Measurements from ENCODE around the gene PARK7.
"Not testable (repeated sequence)": the region's sequence is repeated elsewhere in the genome, so short reads cannot be mapped to it uniquely, and the experiment has no call there.

PARK7 gene

DNA sequence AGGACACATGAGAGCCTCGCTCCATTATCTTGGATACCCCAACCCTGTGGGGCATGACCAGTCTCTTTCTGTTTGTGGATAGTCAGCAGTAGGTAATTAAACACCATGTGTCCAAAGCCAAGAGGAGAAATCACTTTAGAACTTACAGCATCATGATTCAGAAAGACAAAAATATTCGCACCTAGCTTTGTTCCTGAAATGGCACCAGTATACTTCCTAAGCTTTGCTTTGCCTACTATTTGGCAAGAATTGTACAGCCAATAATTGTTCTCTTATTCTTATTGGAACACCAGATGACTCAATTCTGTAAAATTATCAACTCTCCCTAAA lies 45.0 kb upstream of the PARK7 start:
- H3K9me3 ChIP-seq (ENCODE audit: severe bottlenecking) = no peaks in the 10 kb centered on the region
- DNase-seq (ENCODE audit: low spot score) = no peak
- H3K27me3 ChIP-seq (ENCODE audit: insufficient read depth, poor library complexity, severe bottlenecking) = no peaks in the 10 kb centered on the region
- H3K27ac ChIP-seq (ENCODE audit: poor library complexity, severe bottlenecking) = no peak overlapping the region
- no peaks in the 10 kb centered on the region for H3K36me3 ChIP-seq (ENCODE audit: low read depth)
- no peaks in the 10 kb centered on the region for H3K4me1 ChIP-seq (ENCODE audit: insufficient read depth, poor library complexity, severe bottlenecking)
- H3K4me3 ChIP-seq (ENCODE audit: severe bottlenecking) = no peak overlapping the region
- no peak for ATAC-seq (ENCODE audit: low read depth)
- TF ChIP-seq, protein P1, sequence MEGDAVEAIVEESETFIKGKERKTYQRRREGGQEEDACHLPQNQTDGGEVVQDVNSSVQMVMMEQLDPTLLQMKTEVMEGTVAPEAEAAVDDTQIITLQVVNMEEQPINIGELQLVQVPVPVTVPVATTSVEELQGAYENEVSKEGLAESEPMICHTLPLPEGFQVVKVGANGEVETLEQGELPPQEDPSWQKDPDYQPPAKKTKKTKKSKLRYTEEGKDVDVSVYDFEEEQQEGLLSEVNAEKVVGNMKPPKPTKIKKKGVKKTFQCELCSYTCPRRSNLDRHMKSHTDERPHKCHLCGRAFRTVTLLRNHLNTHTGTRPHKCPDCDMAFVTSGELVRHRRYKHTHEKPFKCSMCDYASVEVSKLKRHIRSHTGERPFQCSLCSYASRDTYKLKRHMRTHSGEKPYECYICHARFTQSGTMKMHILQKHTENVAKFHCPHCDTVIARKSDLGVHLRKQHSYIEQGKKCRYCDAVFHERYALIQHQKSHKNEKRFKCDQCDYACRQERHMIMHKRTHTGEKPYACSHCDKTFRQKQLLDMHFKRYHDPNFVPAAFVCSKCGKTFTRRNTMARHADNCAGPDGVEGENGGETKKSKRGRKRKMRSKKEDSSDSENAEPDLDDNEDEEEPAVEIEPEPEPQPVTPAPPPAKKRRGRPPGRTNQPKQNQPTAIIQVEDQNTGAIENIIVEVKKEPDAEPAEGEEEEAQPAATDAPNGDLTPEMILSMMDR (IDR thresholded peaks at IDR 0.05; ENCODE audit: poor library complexity, severe bottlenecking) = no peak

DNA sequence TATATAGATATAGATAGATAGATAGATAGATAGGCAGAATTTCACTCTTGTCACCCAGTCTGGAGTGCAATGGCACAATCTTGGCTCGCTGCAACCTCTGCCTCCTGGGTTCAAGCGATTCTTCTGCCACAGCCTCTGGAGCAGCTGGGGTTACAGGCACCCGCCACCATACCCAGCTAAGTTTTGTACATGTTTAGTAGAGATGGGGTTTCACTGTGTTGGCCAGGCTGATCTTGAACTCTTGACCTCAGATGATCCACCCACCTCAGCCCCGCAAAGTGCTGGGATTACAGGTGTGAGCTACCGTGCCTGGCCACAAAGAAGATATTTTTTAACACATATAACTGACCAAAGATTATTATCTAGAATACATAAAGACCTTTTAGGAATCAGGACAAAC lies 43.5 kb upstream of the PARK7 start:
- not testable (repeated sequence) for H3K36me3 ChIP-seq (ENCODE audit: low read depth); H3K4me1 ChIP-seq (ENCODE audit: insufficient read depth, poor library complexity, severe bottlenecking); H3K9me3 ChIP-seq (ENCODE audit: severe bottlenecking); H3K4me3 ChIP-seq (ENCODE audit: severe bottlenecking); H3K27ac ChIP-seq (ENCODE audit: poor library complexity, severe bottlenecking); ATAC-seq (ENCODE audit: low read depth); DNase-seq (ENCODE audit: low spot score); H3K27me3 ChIP-seq (ENCODE audit: insufficient read depth, poor library complexity, severe bottlenecking)

DNA sequence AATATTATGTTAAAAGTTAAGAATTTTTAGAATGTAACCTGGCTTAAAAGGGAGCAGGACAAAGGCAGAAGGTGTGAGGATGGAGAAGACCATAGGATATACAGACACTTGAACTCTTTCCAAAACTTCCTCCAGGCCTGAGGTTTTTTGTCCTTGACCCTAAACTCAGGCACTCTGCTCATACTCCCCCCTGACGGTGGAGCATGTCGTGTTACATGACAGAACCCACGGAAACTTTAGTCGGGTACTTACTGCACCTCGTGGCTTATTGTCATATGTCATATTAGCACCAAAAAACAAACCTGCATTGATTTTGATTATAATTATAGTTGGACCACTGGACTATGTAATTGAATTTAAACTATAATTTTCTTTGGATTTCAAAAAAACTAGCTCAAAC lies 41.6 kb upstream of the PARK7 start:
- Histone ChIP-seq H3K27ac (ENCODE audit: poor library complexity, severe bottlenecking) (no peak overlapping the region), H3K9me3 (ENCODE audit: severe bottlenecking) (no peaks in the 10 kb centered on the region), H3K36me3 (ENCODE audit: low read depth) (no peaks in the 10 kb centered on the region), H3K4me3 (ENCODE audit: severe bottlenecking) (no peak overlapping the region), H3K4me1 (ENCODE audit: insufficient read depth, poor library complexity, severe bottlenecking) (no peaks in the 10 kb centered on the region), H3K27me3 (ENCODE audit: insufficient read depth, poor library complexity, severe bottlenecking) (no peaks in the 10 kb centered on the region)
- DNase-seq (ENCODE audit: low spot score) (no peak), ATAC-seq (ENCODE audit: low read depth) (no peak)
- TF ChIP-seq, protein P1 (IDR thresholded peaks at IDR 0.05; ENCODE audit: poor library complexity, severe bottlenecking) = no peak

DNA sequence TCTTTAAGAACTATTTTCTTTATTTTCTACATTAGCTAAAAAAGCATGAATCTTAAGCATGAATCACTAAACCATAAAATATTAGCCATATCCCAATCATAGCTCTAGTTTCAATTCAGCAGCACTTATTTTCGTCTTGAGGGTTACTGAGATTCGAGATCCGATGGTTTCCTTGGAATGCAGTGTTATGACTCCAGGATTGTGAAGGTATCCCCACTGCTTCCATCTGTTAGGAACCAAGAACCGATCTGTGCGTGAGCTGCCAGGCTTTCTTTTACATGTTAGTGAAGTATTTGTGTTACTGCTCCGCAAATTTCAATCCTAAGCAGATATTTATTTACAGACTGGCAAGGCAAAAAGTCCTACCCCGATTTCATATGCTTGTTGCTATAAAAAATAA lies 39.7 kb upstream of the PARK7 start:
- Histone ChIP-seq H3K27me3 (ENCODE audit: insufficient read depth, poor library complexity, severe bottlenecking) (peaks cover 3% of the 10 kb centered on the region), H3K4me1 (ENCODE audit: insufficient read depth, poor library complexity, severe bottlenecking) (no peaks in the 10 kb centered on the region), H3K27ac (ENCODE audit: poor library complexity, severe bottlenecking) (no peak overlapping the region), H3K36me3 (ENCODE audit: low read depth) (no peaks in the 10 kb centered on the region), H3K9me3 (ENCODE audit: severe bottlenecking) (no peaks in the 10 kb centered on the region), H3K4me3 (ENCODE audit: severe bottlenecking) (no peak overlapping the region)
- ATAC-seq (ENCODE audit: low read depth) (no peak), DNase-seq (ENCODE audit: low spot score) (no peak)
- TF ChIP-seq, protein P1 (IDR thresholded peaks at IDR 0.05; ENCODE audit: poor library complexity, severe bottlenecking) = no peak

DNA sequence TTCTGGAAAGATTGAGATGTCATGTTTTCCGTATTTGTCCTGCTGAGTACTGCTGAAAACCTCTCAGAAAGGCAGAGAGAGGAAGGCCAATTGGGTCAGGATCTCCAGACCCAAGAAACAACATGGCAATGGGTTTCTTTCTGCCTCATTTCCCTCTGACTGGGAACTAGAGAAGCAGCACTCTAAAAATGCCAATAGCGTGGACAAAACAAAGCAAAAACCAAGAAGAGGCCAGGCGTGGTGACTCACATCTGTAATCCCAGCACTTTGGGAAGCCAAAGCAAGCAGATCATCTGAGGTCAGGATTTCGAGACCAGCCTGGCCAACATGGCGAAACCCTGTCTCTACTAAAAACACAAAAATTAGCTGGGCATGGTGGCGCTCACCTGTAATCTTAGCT lies 39.2 kb upstream of the PARK7 start:
- no peaks in the 10 kb centered on the region for H3K9me3 ChIP-seq (ENCODE audit: severe bottlenecking)
- no peaks in the 10 kb centered on the region for H3K4me1 ChIP-seq (ENCODE audit: insufficient read depth, poor library complexity, severe bottlenecking)
- DNase-seq (ENCODE audit: low spot score) (no peak), ATAC-seq (ENCODE audit: low read depth) (no peak)
- H3K27ac ChIP-seq (ENCODE audit: poor library complexity, severe bottlenecking) = no peak overlapping the region
- no peaks in the 10 kb centered on the region for H3K36me3 ChIP-seq (ENCODE audit: low read depth)
- no peak overlapping the region for H3K4me3 ChIP-seq (ENCODE audit: severe bottlenecking)
- peaks cover 8% of the 10 kb centered on the region for H3K27me3 ChIP-seq (ENCODE audit: insufficient read depth, poor library complexity, severe bottlenecking)
- TF ChIP-seq, protein P1 (IDR thresholded peaks at IDR 0.05; ENCODE audit: poor library complexity, severe bottlenecking) = no peak

DNA sequence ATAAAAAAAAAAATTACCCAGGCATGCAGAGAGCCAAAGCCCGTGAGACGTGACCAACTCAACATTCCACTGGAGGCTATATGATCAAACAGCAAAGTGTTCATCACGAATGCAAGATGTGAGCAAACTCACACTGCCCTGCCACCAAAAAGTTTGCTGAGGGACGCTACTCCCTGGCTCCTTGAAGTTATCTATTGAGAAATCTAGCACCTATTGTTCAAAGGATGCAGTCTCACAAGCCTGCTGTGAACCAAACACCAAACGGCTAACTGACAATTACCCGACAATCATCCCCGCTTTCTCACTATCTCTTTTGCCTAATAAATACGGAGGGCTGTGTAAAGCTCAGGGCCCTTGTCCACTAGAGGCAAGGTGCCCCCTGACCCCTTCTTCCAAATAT lies 34.5 kb upstream of the PARK7 start:
- not testable (repeated sequence) for ATAC-seq (ENCODE audit: low read depth); H3K9me3 ChIP-seq (ENCODE audit: severe bottlenecking); H3K27ac ChIP-seq (ENCODE audit: poor library complexity, severe bottlenecking); H3K36me3 ChIP-seq (ENCODE audit: low read depth); H3K4me1 ChIP-seq (ENCODE audit: insufficient read depth, poor library complexity, severe bottlenecking); DNase-seq (ENCODE audit: low spot score); H3K4me3 ChIP-seq (ENCODE audit: severe bottlenecking)
- peaks cover 14% of the 10 kb centered on the region for H3K27me3 ChIP-seq (ENCODE audit: insufficient read depth, poor library complexity, severe bottlenecking)
